Breast epithelium (tissue), 4 donors: ENCODE measurements around the gene HOOK2. TPM values are rescaled to one million over a fixed set of nuclear protein-coding genes. Genes with fewer than 3 reads are reported as not detected.

Source experiments
- DNase-seq, 2 donors: peaks; one replicate each; pipeline ENCODE4 v3.0.0-alpha.2; 2019; ENCODE audit warnings: low spot score in 2 of 2
- H3K27ac ChIP-seq, 2 donors: fragments of 200-600 bp; sonication (generic) in 1 of 2; one replicate each; pipeline ENCODE4 v1.5.1; 2016 to 2019; ENCODE audit warnings: mild to moderate bottlenecking in 1 of 2
- H3K27me3 ChIP-seq, 2 donors: fragments of 200-600 bp; sonication (generic) in 1 of 2; one replicate each; pipeline versions ENCODE4 v1.5.1 to v1.6.0; 2017 to 2019; ENCODE audit warnings: control low read depth in 1 of 2, mild to moderate bottlenecking in 1 of 2
- H3K36me3 ChIP-seq: fragments of 200-600 bp; one replicate; pipeline ENCODE4 v1.5.1; 2019
- H3K4me1 ChIP-seq, 2 donors: fragments of 200-600 bp; sonication (generic); one replicate each; pipeline ENCODE4 v1.5.1; 2016 to 2019; ENCODE audit warnings: control low read depth in 1 of 2
- H3K4me3 ChIP-seq, 3 donors: fragments of 200-600 bp; sonication (generic); 1 replicate in 2 of 3; 2 replicates in 1 of 3; pipeline ENCODE4 v1.5.1; 2016 to 2019; ENCODE audit warnings: mild to moderate bottlenecking in 3 of 3, moderate library complexity in 2 of 3
- H3K9me3 ChIP-seq, 2 donors: fragments of 200-600 bp; sonication (generic) in 1 of 2; one replicate each; pipeline ENCODE4 v1.5.1; 2016 to 2019; ENCODE audit warnings: control low read depth in 1 of 2
- POLR2A ChIP-seq: fragments of 450-650 bp; IDR thresholded peaks from one replicate; pipeline ENCODE4 v1.6.1; 2016; ENCODE audit warnings: antibody characterized with exemption, mild to moderate bottlenecking, moderate library complexity
- POLR2AphosphoS5 ChIP-seq, 3 donors: sonication (generic); formaldehyde crosslinking; IDR thresholded peaks; one replicate each; pipeline ENCODE4 v1.6.1; 2017; ENCODE audit warnings: antibody characterized with exemption in 3 of 3
- intact Hi-C: fragments of 100-400 bp; cut with DNase I; formaldehyde crosslinking; loops from one replicate; pipeline ENCODE4 v1.15.1; 2023; ENCODE audit warnings: low total_unique reads
- total RNA-seq, 3 donors: library from RNA; depleted of rRNA; stranded (reverse); fragments of >200 nt; gene quantifications; one replicate each; pipeline ENCODE4 v1.1.0, GENCODE V29; 2016
- TF ChIP-seq, protein P1 (sequence below), 3 donors: fragments of 450-650 bp; IDR thresholded peaks; one replicate each; pipeline ENCODE4 v1.5.1; 2016 to 2017; ENCODE audit warnings: antibody characterized with exemption in 3 of 3, mild to moderate bottlenecking in 3 of 3, moderate library complexity in 3 of 3

The HOOK2 gene
- total RNA-seq, 3 donors from 2014 or later: 45.8 to 101 (median 98.6) TPM

DNA sequence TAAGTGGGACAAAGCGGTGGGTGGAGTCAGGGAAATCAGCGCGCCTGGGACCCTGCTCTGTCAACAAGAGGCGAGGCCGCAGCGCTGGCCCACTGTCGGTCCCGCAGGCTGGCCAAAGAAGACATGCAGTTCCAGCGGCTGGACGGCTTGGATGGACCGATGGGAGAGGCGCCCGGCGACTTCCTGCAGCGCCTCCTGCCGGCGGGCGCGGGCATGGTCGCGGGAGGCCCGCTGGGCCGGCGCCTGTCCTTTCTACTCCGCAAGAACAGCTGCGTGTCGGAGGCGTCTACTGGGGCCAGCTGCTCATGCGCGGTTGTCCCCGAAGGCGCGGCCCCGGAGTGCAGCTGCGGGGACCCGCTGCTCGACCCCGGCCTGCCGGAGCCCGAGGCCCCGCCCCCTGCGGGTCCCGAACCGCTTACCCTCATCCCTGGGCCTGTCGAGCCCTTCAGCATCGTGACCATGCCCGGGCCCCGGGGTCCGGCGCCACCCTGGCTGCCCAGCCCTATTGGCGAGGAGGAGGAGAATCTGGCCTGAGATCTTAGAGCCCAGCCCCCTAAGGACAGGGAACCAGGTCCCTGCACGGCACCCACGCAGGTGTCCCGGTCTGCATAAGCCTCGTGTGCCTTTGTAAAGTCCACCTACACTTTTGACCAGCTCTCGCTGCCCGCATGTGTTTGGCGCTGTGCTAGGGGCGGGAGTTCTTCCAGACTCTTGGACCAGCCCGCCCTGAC lies 17.6 kb downstream of the HOOK2 start:
- Histone ChIP-seq H3K4me1 (no peaks in the 10 kb centered on the region), H3K27ac (peak overlapping the region; percentile 8 to 25), H3K4me3 (peak overlapping the region; percentile 27 to 63 (median 48)), H3K9me3 (no peaks in the 10 kb centered on the region), H3K36me3 (no peaks in the 10 kb centered on the region), H3K27me3 (peaks cover 0 to 8% of the 10 kb centered on the region in 2 donors)
- intact Hi-C loops: no loop called here
- TF ChIP-seq, protein P1, sequence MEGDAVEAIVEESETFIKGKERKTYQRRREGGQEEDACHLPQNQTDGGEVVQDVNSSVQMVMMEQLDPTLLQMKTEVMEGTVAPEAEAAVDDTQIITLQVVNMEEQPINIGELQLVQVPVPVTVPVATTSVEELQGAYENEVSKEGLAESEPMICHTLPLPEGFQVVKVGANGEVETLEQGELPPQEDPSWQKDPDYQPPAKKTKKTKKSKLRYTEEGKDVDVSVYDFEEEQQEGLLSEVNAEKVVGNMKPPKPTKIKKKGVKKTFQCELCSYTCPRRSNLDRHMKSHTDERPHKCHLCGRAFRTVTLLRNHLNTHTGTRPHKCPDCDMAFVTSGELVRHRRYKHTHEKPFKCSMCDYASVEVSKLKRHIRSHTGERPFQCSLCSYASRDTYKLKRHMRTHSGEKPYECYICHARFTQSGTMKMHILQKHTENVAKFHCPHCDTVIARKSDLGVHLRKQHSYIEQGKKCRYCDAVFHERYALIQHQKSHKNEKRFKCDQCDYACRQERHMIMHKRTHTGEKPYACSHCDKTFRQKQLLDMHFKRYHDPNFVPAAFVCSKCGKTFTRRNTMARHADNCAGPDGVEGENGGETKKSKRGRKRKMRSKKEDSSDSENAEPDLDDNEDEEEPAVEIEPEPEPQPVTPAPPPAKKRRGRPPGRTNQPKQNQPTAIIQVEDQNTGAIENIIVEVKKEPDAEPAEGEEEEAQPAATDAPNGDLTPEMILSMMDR (IDR thresholded peaks at IDR 0.05): peak; percentile 67 to 88 (median 82)
- TF ChIP-seq POLR2A (no peak), POLR2AphosphoS5 (IDR thresholded peaks at IDR 0.05) (no peak)
- DNase-seq: peak in 1 of 2 donors; percentile 67

GRCh38 chr19:12756150-12756883 lies 19.0 kb downstream of the HOOK2 start:
- no peaks in the 10 kb centered on the region for H3K36me3 ChIP-seq
- H3K4me1 ChIP-seq: no peaks in the 10 kb centered on the region
- no peak overlapping the region for H3K4me3 ChIP-seq
- intact Hi-C loops: no loop called here
- no peak for DNase-seq
- H3K27me3 ChIP-seq: peaks cover 0 to 18% of the 10 kb centered on the region in 2 donors
- no peak overlapping the region for H3K27ac ChIP-seq
- no peaks in the 10 kb centered on the region for H3K9me3 ChIP-seq
- TF ChIP-seq, protein P1 (IDR thresholded peaks at IDR 0.05): no peak
- TF ChIP-seq POLR2AphosphoS5 (IDR thresholded peaks at IDR 0.05) (no peak), POLR2A (no peak)

DNA sequence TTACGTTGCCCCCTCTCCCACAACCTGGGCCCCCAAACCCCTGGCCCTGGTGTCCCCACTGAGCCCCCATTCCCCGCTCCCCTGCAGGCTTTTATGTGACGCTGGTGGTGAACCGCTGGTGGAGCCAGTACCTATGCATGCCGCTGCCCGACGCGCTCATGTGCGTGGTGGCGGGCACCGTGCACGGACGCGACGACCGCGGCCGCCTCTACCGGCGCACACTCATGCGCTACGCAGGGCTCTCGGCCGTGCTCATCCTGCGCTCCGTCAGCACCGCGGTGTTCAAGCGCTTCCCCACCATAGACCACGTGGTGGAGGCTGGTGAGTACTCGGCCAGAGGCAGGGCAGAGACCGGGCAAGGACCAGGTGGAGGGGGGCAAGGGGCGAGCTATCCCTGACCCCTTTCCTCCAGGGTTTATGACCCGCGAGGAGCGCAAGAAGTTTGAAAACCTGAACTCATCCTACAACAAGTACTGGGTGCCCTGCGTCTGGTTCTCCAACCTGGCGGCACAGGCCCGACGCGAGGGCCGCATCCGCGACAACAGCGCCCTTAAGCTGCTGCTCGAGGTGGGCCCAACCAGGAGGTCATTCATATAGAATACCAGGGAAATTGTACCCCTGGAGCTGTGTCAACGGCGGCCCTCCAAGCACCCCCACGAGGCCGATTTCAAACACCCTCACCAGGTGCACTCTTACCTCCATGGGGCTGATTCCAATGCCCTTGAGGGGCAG lies 20.7 kb downstream of the HOOK2 start:
- Histone ChIP-seq H3K4me3 (no peak overlapping the region), H3K4me1 (no peaks in the 10 kb centered on the region), H3K36me3 (no peaks in the 10 kb centered on the region), H3K27ac (no peak overlapping the region), H3K27me3 (peaks cover 0 to 31% of the 10 kb centered on the region in 2 donors), H3K9me3 (no peaks in the 10 kb centered on the region)
- intact Hi-C loops: no loop called here
- no peak for TF ChIP-seq POLR2AphosphoS5 (IDR thresholded peaks at IDR 0.05)
- no peak for TF ChIP-seq POLR2A
- TF ChIP-seq, protein P1 (IDR thresholded peaks at IDR 0.05): no peak
- no peak for DNase-seq

- no peak for DNase-seq
- TF ChIP-seq POLR2A: no peak
- TF ChIP-seq POLR2AphosphoS5 (IDR thresholded peaks at IDR 0.05): no peak
- TF ChIP-seq, protein P1 (IDR thresholded peaks at IDR 0.05): no peak
- intact Hi-C loops: no loop called here
- H3K4me1 ChIP-seq: no peaks in the 10 kb centered on the region
- peaks cover 0 to 31% of the 10 kb centered on the region in 2 donors for H3K27me3 ChIP-seq
- no peak overlapping the region for H3K27ac ChIP-seq
- peaks cover 0 to 9% of the 10 kb centered on the region in 2 donors for H3K9me3 ChIP-seq
- no peak overlapping the region for H3K4me3 ChIP-seq
- no peaks in the 10 kb centered on the region for H3K36me3 ChIP-seq
Measured at GRCh38 chr19:12752056-12752781, 23.1 kb downstream of the HOOK2 start.
